Measurements from ENCODE around the gene DNAH14. TPM values are rescaled to one million over a fixed set of nuclear protein-coding genes. Genes with fewer than 3 reads are reported as not detected.

DNAH14 gene
- total RNA-seq, 1 donor from 2014 or later = 21.6 TPM

DNA sequence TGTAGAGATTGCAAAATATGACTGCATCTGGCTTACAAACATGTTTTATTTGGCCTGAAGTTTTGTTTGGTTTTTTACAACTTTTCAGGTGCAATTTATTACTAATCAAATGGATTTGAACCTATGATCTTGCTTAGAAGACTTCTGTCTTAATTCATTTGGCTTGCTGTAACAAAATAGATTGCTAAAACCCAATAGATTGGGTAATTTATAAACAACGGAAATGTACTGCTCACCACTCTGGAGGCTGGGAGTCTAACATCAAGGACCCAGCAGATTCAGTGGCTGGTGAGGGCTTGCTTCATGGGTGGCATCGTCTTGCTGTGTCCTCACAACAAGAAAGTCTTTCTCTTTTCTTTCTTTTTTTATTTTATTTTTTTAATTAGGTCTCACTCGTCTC is 425.4 kb downstream of the DNAH14 start:
- no peak for DNase-seq (ENCODE audit: low spot score)
- no peak overlapping the region for H3K4me3 Mint-ChIP-seq (ENCODE audit: unreplicated experiment)
- peaks cover 3% of the 10 kb centered on the region for H3K4me1 Mint-ChIP-seq (ENCODE audit: unreplicated experiment)
- no peaks in the 10 kb centered on the region for H3K9me3 Mint-ChIP-seq (ENCODE audit: unreplicated experiment)
- H3K27ac Mint-ChIP-seq (ENCODE audit: unreplicated experiment) = no peak overlapping the region
- no peaks in the 10 kb centered on the region for H3K36me3 Mint-ChIP-seq (ENCODE audit: low read depth, unreplicated experiment)
- H3K27me3 Mint-ChIP-seq (ENCODE audit: unreplicated experiment) = no peaks in the 10 kb centered on the region
- no peak for TF ChIP-seq CTCF (IDR thresholded peaks at IDR 0.05; ENCODE audit: unreplicated experiment)

GRCh38 chr1:225355863-225356262 is 426.4 kb downstream of the DNAH14 start:
- no peaks in the 10 kb centered on the region for H3K36me3 Mint-ChIP-seq (ENCODE audit: low read depth, unreplicated experiment)
- H3K27ac Mint-ChIP-seq (ENCODE audit: unreplicated experiment) = no peak overlapping the region
- peaks cover 3% of the 10 kb centered on the region for H3K4me1 Mint-ChIP-seq (ENCODE audit: unreplicated experiment)
- H3K4me3 Mint-ChIP-seq (ENCODE audit: unreplicated experiment) = no peak overlapping the region
- H3K27me3 Mint-ChIP-seq (ENCODE audit: unreplicated experiment) = no peaks in the 10 kb centered on the region
- no peak for DNase-seq (ENCODE audit: low spot score)
- no peaks in the 10 kb centered on the region for H3K9me3 Mint-ChIP-seq (ENCODE audit: unreplicated experiment)
- no peak for TF ChIP-seq CTCF (IDR thresholded peaks at IDR 0.05; ENCODE audit: unreplicated experiment)

DNA sequence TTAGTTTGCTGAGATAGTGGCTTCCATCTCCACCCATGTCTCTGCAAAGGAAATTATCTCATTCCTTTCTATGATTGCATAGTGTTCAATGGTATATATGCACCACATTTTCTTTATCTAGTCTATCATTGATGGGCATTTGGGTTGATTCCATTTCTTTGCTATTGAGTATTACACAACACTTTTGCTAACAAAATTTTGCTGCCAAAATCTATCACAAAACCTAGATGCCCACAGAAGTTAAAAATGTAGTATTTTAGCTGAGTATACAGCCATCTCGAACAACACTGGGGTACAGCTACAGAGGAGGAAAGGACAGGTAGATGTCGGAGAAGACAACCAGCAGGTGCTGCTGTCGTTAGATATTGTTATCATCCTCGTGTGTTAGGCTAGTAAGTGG is 430.6 kb downstream of the DNAH14 start:
- Mint-ChIP-seq H3K4me3 (ENCODE audit: unreplicated experiment) (no peak overlapping the region), H3K9me3 (ENCODE audit: unreplicated experiment) (no peaks in the 10 kb centered on the region), H3K27me3 (ENCODE audit: unreplicated experiment) (no peaks in the 10 kb centered on the region), H3K36me3 (ENCODE audit: low read depth, unreplicated experiment) (no peaks in the 10 kb centered on the region), H3K4me1 (ENCODE audit: unreplicated experiment) (no peaks in the 10 kb centered on the region), H3K27ac (ENCODE audit: unreplicated experiment) (no peak overlapping the region)
- TF ChIP-seq CTCF (IDR thresholded peaks at IDR 0.05; ENCODE audit: unreplicated experiment) = no peak
- DNase-seq (ENCODE audit: low spot score) = no peak

DNA sequence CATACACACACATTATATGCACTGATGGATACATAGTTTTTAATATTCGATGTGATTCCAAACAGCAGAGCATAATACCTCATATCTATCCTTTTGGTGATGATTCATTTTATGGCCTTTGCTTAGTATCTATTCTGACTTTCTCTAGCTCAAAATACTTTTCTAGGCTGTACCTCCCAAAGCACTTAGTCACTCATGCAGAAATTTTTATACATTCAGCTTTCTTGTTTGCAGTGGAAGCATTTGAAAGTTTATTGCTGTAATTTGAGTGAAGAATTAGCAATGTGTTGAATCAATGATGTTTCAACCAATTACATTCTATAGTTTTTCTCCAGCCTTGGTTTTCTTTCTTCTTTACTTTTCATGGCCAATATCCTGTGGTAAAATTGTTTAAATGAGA is 431.7 kb downstream of the DNAH14 start:
- no peak for DNase-seq (ENCODE audit: low spot score)
- Mint-ChIP-seq H3K27me3 (ENCODE audit: unreplicated experiment) (no peaks in the 10 kb centered on the region), H3K4me3 (ENCODE audit: unreplicated experiment) (no peak overlapping the region), H3K36me3 (ENCODE audit: low read depth, unreplicated experiment) (no peaks in the 10 kb centered on the region), H3K9me3 (ENCODE audit: unreplicated experiment) (no peaks in the 10 kb centered on the region), H3K27ac (ENCODE audit: unreplicated experiment) (no peak overlapping the region), H3K4me1 (ENCODE audit: unreplicated experiment) (no peaks in the 10 kb centered on the region)
- TF ChIP-seq CTCF (IDR thresholded peaks at IDR 0.05; ENCODE audit: unreplicated experiment) = no peak

DNA sequence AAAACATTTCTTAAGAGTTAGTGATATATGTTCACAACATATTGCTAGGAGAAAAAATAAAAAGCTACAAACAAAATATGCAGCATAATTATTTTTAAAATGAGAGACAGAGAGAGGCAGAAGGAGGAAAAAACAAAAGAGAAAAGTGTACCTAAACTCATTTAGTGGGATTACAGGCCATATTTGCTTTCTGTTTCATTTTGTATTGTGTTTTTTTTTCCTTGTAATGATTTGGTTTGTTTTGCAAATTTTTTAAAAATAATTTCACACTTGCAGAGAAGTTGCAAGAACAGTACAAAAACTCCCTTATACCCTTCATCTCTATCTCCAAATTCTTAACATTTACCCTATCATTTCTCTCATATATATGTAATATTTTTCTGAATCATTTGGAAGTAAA is 433.3 kb downstream of the DNAH14 start:
- Mint-ChIP-seq H3K9me3 (ENCODE audit: unreplicated experiment) (no peaks in the 10 kb centered on the region), H3K36me3 (ENCODE audit: low read depth, unreplicated experiment) (no peaks in the 10 kb centered on the region), H3K27ac (ENCODE audit: unreplicated experiment) (no peak overlapping the region), H3K27me3 (ENCODE audit: unreplicated experiment) (no peaks in the 10 kb centered on the region), H3K4me3 (ENCODE audit: unreplicated experiment) (no peak overlapping the region), H3K4me1 (ENCODE audit: unreplicated experiment) (no peaks in the 10 kb centered on the region)
- TF ChIP-seq CTCF (IDR thresholded peaks at IDR 0.05; ENCODE audit: unreplicated experiment) = no peak
- DNase-seq (ENCODE audit: low spot score) = no peak
